H9 (cell line): Measurements from ENCODE around the gene B4GALT1. TPM values are rescaled to one million over a fixed set of nuclear protein-coding genes. Genes with fewer than 3 reads are reported as not detected.

Experiments
- DNase-seq: peaks from one replicate; pipeline ENCODE4 v3.0.0-alpha.2; 2017
- H2AFZ ChIP-seq: one replicate; pipeline ENCODE4 v1.6.1; 2013; ENCODE audit warnings: mild to moderate bottlenecking, low read length, control low read depth, moderate library complexity
- H2AK5ac ChIP-seq: 2 replicates; pipeline ENCODE4 v1.6.1; 2013; ENCODE audit warnings: low read length, control low read depth, mixed read lengths; ENCODE audit not compliant: insufficient read length
- H2BK120ac ChIP-seq: one replicate; pipeline ENCODE4 v1.6.1; 2013; ENCODE audit warnings: low read depth, mild to moderate bottlenecking, low read length, control low read depth, inconsistent platforms; ENCODE audit not compliant: poor library complexity, severe bottlenecking
- H2BK12ac ChIP-seq: 2 replicates; pipeline ENCODE4 v1.6.1; 2013; ENCODE audit warnings: low read length, control low read depth, mixed read lengths, low read depth; ENCODE audit not compliant: insufficient read length
- H2BK15ac ChIP-seq: 2 replicates; pipeline ENCODE4 v1.6.1; 2013; ENCODE audit warnings: low read depth, low read length, control low read depth
- H2BK20ac ChIP-seq: one replicate; pipeline ENCODE4 v1.6.1; 2013; ENCODE audit warnings: low read depth, mild to moderate bottlenecking, low read length, control low read depth, inconsistent platforms; ENCODE audit not compliant: poor library complexity, severe bottlenecking
- H2BK5ac ChIP-seq: 2 replicates; pipeline ENCODE4 v1.6.1; 2013; ENCODE audit warnings: low read length, control low read depth, mixed read lengths; ENCODE audit not compliant: insufficient read length
- H3K14ac ChIP-seq: 2 replicates; pipeline ENCODE4 v1.6.1; 2013; ENCODE audit warnings: low read length, control low read depth; ENCODE audit not compliant: insufficient read depth
- H3K18ac ChIP-seq: 2 replicates; pipeline ENCODE4 v1.6.1; 2013; ENCODE audit warnings: low read depth, mild to moderate bottlenecking, mixed read lengths, low read length, control low read depth; ENCODE audit not compliant: insufficient read length
- H3K23ac ChIP-seq: 2 replicates; pipeline ENCODE4 v1.6.1; 2013; ENCODE audit warnings: low read length, control low read depth, mixed read lengths, low read depth; ENCODE audit not compliant: insufficient read length
- H3K23me2 ChIP-seq: 2 replicates; pipeline ENCODE4 v1.6.1; 2013; ENCODE audit warnings: low read depth, mild to moderate bottlenecking, mixed read lengths, low read length, control low read depth; ENCODE audit not compliant: insufficient read length, poor library complexity, severe bottlenecking
- H3K27ac ChIP-seq: 2 replicates; pipeline ENCODE4 v1.5.1; 2013; ENCODE audit warnings: low read length, control low read depth, mixed read lengths, low read depth; ENCODE audit not compliant: insufficient read length
- H3K27me3 ChIP-seq: 2 replicates; pipeline ENCODE4 v1.6.1; 2013; ENCODE audit warnings: low read length, control low read depth, inconsistent platforms; ENCODE audit not compliant: insufficient read depth
- H3K4ac ChIP-seq: 2 replicates; pipeline ENCODE4 v1.6.1; 2013; ENCODE audit warnings: low read depth, mild to moderate bottlenecking, control low read depth, inconsistent platforms, low read length, moderate library complexity
- H3K4me1 ChIP-seq: 2 replicates; pipeline ENCODE4 v1.6.1; 2013; ENCODE audit warnings: low read length, control low read depth, inconsistent platforms; ENCODE audit not compliant: insufficient read depth
- H3K4me2 ChIP-seq: 2 replicates; pipeline ENCODE4 v1.6.1; 2013; ENCODE audit warnings: low read length, control low read depth, mixed read lengths; ENCODE audit not compliant: insufficient read length, insufficient read depth
- H3K56ac ChIP-seq: 2 replicates; pipeline ENCODE4 v1.6.1; 2013; ENCODE audit warnings: low read depth, mild to moderate bottlenecking, mixed read lengths, low read length, control low read depth; ENCODE audit not compliant: insufficient read length
- H3K79me1 ChIP-seq: 2 replicates; pipeline ENCODE4 v1.6.1; 2013; ENCODE audit warnings: low read depth, mild to moderate bottlenecking, moderate library complexity, low read length, control low read depth, inconsistent platforms; ENCODE audit not compliant: insufficient read depth, poor library complexity, severe bottlenecking
- H3K79me2 ChIP-seq: 2 replicates; pipeline ENCODE4 v1.6.1; 2013; ENCODE audit warnings: low read length, control low read depth, inconsistent platforms; ENCODE audit not compliant: insufficient read depth
- H3K9ac ChIP-seq: 2 replicates; pipeline ENCODE4 v1.6.1; 2013; ENCODE audit warnings: low read length, control low read depth, mixed read lengths; ENCODE audit not compliant: insufficient read length; ENCODE audit errors: extremely low read depth
- H3K9me3 ChIP-seq: one replicate; pipeline ENCODE4 v1.6.1; 2013; ENCODE audit warnings: low read depth, low read length, inconsistent platforms; ENCODE audit not compliant: control insufficient read depth
- H3T11ph ChIP-seq: one replicate; pipeline ENCODE4 v1.6.1; 2013; ENCODE audit warnings: mild to moderate bottlenecking, low read length, control low read depth, inconsistent platforms
- H4K20me1 ChIP-seq: one replicate; pipeline ENCODE4 v1.6.1; 2013; ENCODE audit not compliant: control insufficient read depth, insufficient read length, insufficient read depth
- H4K5ac ChIP-seq: 2 replicates; pipeline ENCODE4 v1.6.1; 2013; ENCODE audit warnings: low read depth, mild to moderate bottlenecking, mixed read lengths, low read length, control low read depth; ENCODE audit not compliant: insufficient read length
- H4K8ac ChIP-seq: replicated peaks from 2 replicates; pipeline ENCODE4 v1.6.1; 2013; ENCODE audit warnings: low read length, control low read depth, mixed read lengths, low read depth; ENCODE audit not compliant: insufficient read length
- H4K91ac ChIP-seq: 2 replicates; pipeline ENCODE4 v1.6.1; 2013; ENCODE audit warnings: low read depth, mild to moderate bottlenecking, moderate library complexity, mixed read lengths, low read length, control low read depth; ENCODE audit not compliant: insufficient read length
- H3K27ac Mint-ChIP-seq, 3 experiments: 2 replicates in 2 of 3; 3 replicates in 1 of 3; pipeline ENCODE4 v1.8.0; 2020 to 2021; ENCODE audit warnings: mixed read lengths in 3 of 3, mild to moderate bottlenecking in 1 of 3, moderate library complexity in 1 of 3
- H3K27me3 Mint-ChIP-seq: 2 replicates; pipeline ENCODE4 v1.8.0; 2021; ENCODE audit warnings: low read depth, mild to moderate bottlenecking, moderate library complexity, mixed read lengths
- H3K36me3 Mint-ChIP-seq, 3 experiments: 2 replicates in 2 of 3; 3 replicates in 1 of 3; pipeline ENCODE4 v1.8.0; 2020 to 2021; ENCODE audit warnings: low read depth in 3 of 3, mixed read lengths in 3 of 3; ENCODE audit not compliant: insufficient read depth in 1 of 3
- H3K4me1 Mint-ChIP-seq, 2 experiments: 2 replicates each; pipeline ENCODE4 v1.8.0; 2020; ENCODE audit warnings: mixed read lengths in 2 of 2
- H3K4me3 Mint-ChIP-seq, 2 experiments: 2 replicates in 1 of 2; 3 replicates in 1 of 2; pipeline ENCODE4 v1.8.0; 2020 to 2021; ENCODE audit warnings: mild to moderate bottlenecking in 2 of 2, mixed read lengths in 2 of 2, moderate library complexity in 1 of 2
- H3K9me3 Mint-ChIP-seq, 2 experiments: 2 replicates in 1 of 2; 3 replicates in 1 of 2; pipeline ENCODE4 v1.8.0; 2020; ENCODE audit warnings: mild to moderate bottlenecking in 2 of 2, mixed read lengths in 2 of 2, moderate library complexity in 1 of 2
- CTCF ChIP-seq: fragments of 200-600 bp; sonication (generic); conservative IDR thresholded peaks from 3 replicates; pipeline ENCODE4 v1.8.0; 2021; ENCODE audit warnings: antibody characterized with exemption, mild to moderate bottlenecking
- WGBS: extraction: QIAGEN DNeasy Blood & Tissue Kit; methylation state at CpG from one replicate; pipeline ENCODE4 v1.1.7; 2013; ENCODE audit warnings: missing lambda C conversion rate, low lambda C conversion rate, mixed read lengths; ENCODE audit not compliant: insufficient read length; ENCODE audit errors: extremely low coverage; 5-methylcytosine and 5-hydroxymethylcytosine counted together
- total RNA-seq: library from RNA; stranded (reverse); gene quantifications from 2 replicates; pipeline ENCODE4 v1.2.1, GENCODE V29; 2021

The B4GALT1 gene
- total RNA-seq, 1 experiment from 2014 or later = 15.3 TPM

GRCh38 chr9:33148367-33149014, 18.6 kb downstream of the B4GALT1 start:
- no peak overlapping the region for H2AFZ ChIP-seq
- DNase-seq = no peak
- H4K8ac ChIP-seq = no peak overlapping the region
- no peak for TF ChIP-seq CTCF
- H2BK5ac ChIP-seq = no peak overlapping the region
- no peak overlapping the region for H3K56ac ChIP-seq
- H3K9me3 ChIP-seq = no peaks in the 10 kb centered on the region
- no peaks in the 10 kb centered on the region for H4K20me1 ChIP-seq
- H3K4me1 ChIP-seq = no peaks in the 10 kb centered on the region
- H3K27ac Mint-ChIP-seq = no peak overlapping the region
- no peak overlapping the region for H4K91ac ChIP-seq
- H3T11ph ChIP-seq = no peak overlapping the region
- no CpG with 5 or more reads among the region's 4 CpGs for WGBS
- no peak overlapping the region for H3K18ac ChIP-seq
- H3K27me3 ChIP-seq = no peaks in the 10 kb centered on the region
- H2BK12ac ChIP-seq = no peak overlapping the region
- H2AK5ac ChIP-seq = no peak overlapping the region
- no peak overlapping the region for H3K23ac ChIP-seq
- no peak overlapping the region for H3K27ac ChIP-seq
- no peak overlapping the region for H2BK20ac ChIP-seq
- no peaks in the 10 kb centered on the region for H3K79me1 ChIP-seq
- no peaks in the 10 kb centered on the region; the same call in 1 of the 2 replicates for H3K27me3 Mint-ChIP-seq
- no peak overlapping the region for H2BK15ac ChIP-seq
- no peaks in the 10 kb centered on the region for H3K9me3 Mint-ChIP-seq
- no peak overlapping the region for H3K4ac ChIP-seq
- no peaks in the 10 kb centered on the region for H3K36me3 Mint-ChIP-seq
- H3K14ac ChIP-seq = no peak overlapping the region
- H2BK120ac ChIP-seq = no peak overlapping the region
- no peak overlapping the region for H4K5ac ChIP-seq
- no peak overlapping the region for H3K9ac ChIP-seq
- no peaks in the 10 kb centered on the region for H3K79me2 ChIP-seq
- H3K4me3 Mint-ChIP-seq = no peak overlapping the region
- no peaks in the 10 kb centered on the region for H3K23me2 ChIP-seq
- no peak overlapping the region for H3K4me2 ChIP-seq
- H3K4me1 Mint-ChIP-seq = peaks cover under 1% of the 10 kb centered on the region in 2 experiments; a peak in 1 of 4 replicates
